Adrenal gland (tissue), 12 donors: Measurements from ENCODE around the gene MEGF11. TPM values are rescaled to one million over a fixed set of nuclear protein-coding genes. Genes with fewer than 3 reads are reported as not detected.

ENCODE experiments used
- DNase-seq, 7 donors: peaks; one replicate each; pipeline ENCODE4 v3.0.0-alpha.2; 2019 to 2020
- H3K27ac ChIP-seq, 5 donors: fragments of 200-600 bp; sonication (generic) in 4 of 5; 1 replicate in 3 of 5; 2 replicates in 2 of 5; pipeline versions ENCODE4 v1.5.1 to v1.8.0; 2016 to 2020; ENCODE audit warnings: mild to moderate bottlenecking in 1 of 5
- H3K27me3 ChIP-seq: fragments of 200-600 bp; 2 replicates; pipeline ENCODE4 v1.8.0; 2021
- H3K36me3 ChIP-seq, 2 donors: fragments of 200-600 bp; replicated peaks in 1 of 2; 1 replicate in 1 of 2; 2 replicates in 1 of 2; pipeline versions ENCODE4 v1.5.1 to v1.8.0; 2018 to 2022
- H3K4me1 ChIP-seq, 2 donors: fragments of 200-600 bp; replicated peaks in 1 of 2; 1 replicate in 1 of 2; 2 replicates in 1 of 2; pipeline versions ENCODE4 v1.5.1 to v1.8.0; 2018 to 2021
- H3K4me3 ChIP-seq, 4 donors: fragments of 200-600 bp; sonication (generic) in 3 of 4; one replicate each; pipeline ENCODE4 v1.5.1; 2016 to 2018
- H3K9me3 ChIP-seq, 3 donors: fragments of 200-600 bp; sonication (generic) in 1 of 3; replicated peaks in 1 of 3; 1 replicate in 2 of 3; 2 replicates in 1 of 3; pipeline versions ENCODE4 v1.5.1 to v1.8.0; 2016 to 2021
- CTCF ChIP-seq, 6 experiments: fragments of 450-650 bp in 4 of 6; fragments of 200-600 bp in 2 of 6; sonication (generic) in 1 of 6; IDR thresholded peaks; 1 replicate in 5 of 6; 2 replicates in 1 of 6; pipeline versions ENCODE4 v1.5.1 to v1.8.0; 2016 to 2021; ENCODE audit warnings: antibody characterized with exemption in 6 of 6, mild to moderate bottlenecking in 2 of 6, moderate library complexity in 1 of 6
- POLR2A ChIP-seq, 2 donors: fragments of 450-650 bp; IDR thresholded peaks; one replicate each; pipeline ENCODE4 v1.6.1; 2017; ENCODE audit warnings: antibody characterized with exemption in 2 of 2, mild to moderate bottlenecking in 2 of 2, moderate library complexity in 1 of 2
- WGBS, 4 donors: extraction: QIAGEN DNeasy Blood & Tissue Kit in 2 of 4; methylation state at CpG; one replicate each; pipeline versions ENCODE4 v1.1.5 to v1.1.7; 2013 to 2017; 5-methylcytosine and 5-hydroxymethylcytosine counted together
- intact Hi-C, 2 donors: fragments of 100-400 bp; cut with DNase I; formaldehyde crosslinking; loops; one replicate each; pipeline versions ENCODE4 v1.14.1 to v1.15.0; 2022 to 2023
- polyA plus RNA-seq, 3 donors: library from polyadenylated mRNA; stranded (reverse); fragments of 200-250 nt in 2 of 3; fragments of 350-450 nt in 1 of 3; fragmentation: Illumina TruSeq in 1 of 3; extraction: RNeasy Lipid Tissue Mini Kit (QIAGEN cat#74804) in 1 of 3; gene quantifications; one replicate each; pipeline ENCODE4 v1.2.3, GENCODE V29; 2013 to 2014
- total RNA-seq, 9 donors: library from RNA; depleted of rRNA in 4 of 9; stranded (reverse); fragments of >200 nt in 4 of 9; fragments of 120-200 nt in 1 of 9; fragmentation: NEBNext Ultra II Directional in 1 of 9; extraction: Animal tissue kit (Norgen Biotek cat#: 25700) in 1 of 9; gene quantifications; one replicate each; pipeline versions ENCODE4 v1.1.0 to v1.2.4, GENCODE V29; 2013 to 2023
- donor health status: healthy with polysubstance abuse.
- donor health status: Bipolar disorder and iron deficiency.
- donor health status: DM: yes; HTN: yes; CAD: no.
- donor health status: DM: no; HTN: no; CAD: no.
- donor health status: DM: no; HTN: no; CAD: no.
- donor health status: DM: yes; HTN: yes; CAD: no.

MEGF11 gene
- total and polyA plus RNA-seq, 12 donors: 0.04 to 0.98 (median 0.14) TPM; not detected in 5

- Histone ChIP-seq H3K36me3 (no peaks in the 10 kb centered on the region), H3K27me3 (no peaks in the 10 kb centered on the region), H3K9me3 (no peaks in the 10 kb centered on the region), H3K4me3 (no peak overlapping the region), H3K27ac (no peak overlapping the region), H3K4me1 (no peaks in the 10 kb centered on the region)
- DNase-seq: no peak
- WGBS, 4 donors: 75 to 84% (median 83%) methylated on average over 10 of the region's 10 CpGs
- no peak for TF ChIP-seq CTCF (IDR thresholded peaks at IDR 0.05)
- TF ChIP-seq POLR2A (IDR thresholded peaks at IDR 0.05): no peak
- intact Hi-C loops: loop anchor here in 1 of 2 donors (10.0 kb wide), 1 partner anchor 221 kb away; no protein-coding TSS in a partner anchor
Observed at GRCh38 chr15:66195621-66196230, 57.8 kb downstream of the MEGF11 start.

DNA sequence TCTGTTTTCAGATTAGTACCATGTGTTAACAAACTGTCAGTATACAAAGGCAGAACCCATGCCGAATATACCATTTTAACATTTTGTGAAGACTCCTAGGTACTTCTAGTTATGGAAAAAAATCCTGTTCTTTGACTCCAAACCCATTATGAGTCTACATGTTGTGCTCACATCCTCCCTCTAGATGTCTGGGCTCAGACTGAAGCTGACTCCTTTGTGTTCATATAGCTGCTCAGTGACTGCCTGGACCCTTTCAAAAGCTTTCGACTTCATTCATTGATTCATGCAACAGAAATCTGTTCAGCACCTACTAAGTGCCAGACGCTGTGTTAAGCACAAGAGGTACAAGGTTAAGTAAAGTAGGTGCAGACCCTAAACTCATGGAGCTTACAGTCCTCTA is 60.5 kb downstream of the MEGF11 start:
- no peak overlapping the region for H3K27ac ChIP-seq
- WGBS, 4 donors: 81 to 90% (median 85%) methylated on average over 3 of the region's 3 CpGs
- no peaks in the 10 kb centered on the region for H3K36me3 ChIP-seq
- H3K4me3 ChIP-seq: no peak overlapping the region
- intact Hi-C loops: loop anchor here (5.0 to 10.0 kb wide), 2 partner anchors 211 to 218 kb away; no protein-coding TSS in a partner anchor
- H3K9me3 ChIP-seq: no peaks in the 10 kb centered on the region
- no peak for DNase-seq
- H3K27me3 ChIP-seq: no peaks in the 10 kb centered on the region
- TF ChIP-seq CTCF (IDR thresholded peaks at IDR 0.05) (no peak), POLR2A (IDR thresholded peaks at IDR 0.05) (no peak)
- no peaks in the 10 kb centered on the region for H3K4me1 ChIP-seq

DNA sequence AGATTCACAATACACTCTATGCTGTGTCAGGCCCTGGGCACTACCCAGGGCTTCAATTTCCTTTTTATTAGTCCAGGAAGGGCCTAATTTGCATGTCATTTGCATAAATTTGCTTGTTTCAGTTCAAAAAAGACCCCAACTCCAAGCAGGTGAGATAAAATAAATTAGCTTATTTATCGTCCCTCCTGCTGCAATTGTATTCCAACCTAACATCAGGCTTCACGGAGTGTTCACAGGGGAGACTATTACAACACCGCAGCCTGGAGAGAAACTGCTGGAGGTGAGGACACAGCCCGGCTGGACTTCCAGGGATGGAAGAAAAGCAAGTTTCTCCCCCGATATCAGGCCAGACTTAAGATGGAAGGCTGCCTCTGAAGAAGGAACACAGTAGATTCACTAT is 62.8 kb downstream of the MEGF11 start:
- WGBS, 4 donors: 73 to 80% (median 74%) methylated on average over 5 of the region's 5 CpGs
- TF ChIP-seq POLR2A (IDR thresholded peaks at IDR 0.05) (no peak), CTCF (IDR thresholded peaks at IDR 0.05) (no peak)

GRCh38 chr15:66189291-66189690 is 64.3 kb downstream of the MEGF11 start:
- 85 to 91% (median 88%) methylated on average over 6 of the region's 6 CpGs for WGBS, 4 donors

More for the DNA sequence above, 62.8 kb downstream of the MEGF11 start:
- H3K27ac ChIP-seq: no peak overlapping the region
- no peaks in the 10 kb centered on the region for H3K36me3 ChIP-seq
- DNase-seq: no peak
- no peaks in the 10 kb centered on the region for H3K27me3 ChIP-seq
- H3K4me1 ChIP-seq: no peaks in the 10 kb centered on the region
- no peaks in the 10 kb centered on the region for H3K9me3 ChIP-seq
- intact Hi-C loops: loop anchor here (5.0 to 10.0 kb wide), 2 partner anchors 208 to 216 kb away; no protein-coding TSS in a partner anchor
- no peak overlapping the region for H3K4me3 ChIP-seq

More at GRCh38 chr15:66189291-66189690, 64.3 kb downstream of the MEGF11 start:
- Histone ChIP-seq H3K4me3 (no peak overlapping the region), H3K27me3 (no peaks in the 10 kb centered on the region), H3K27ac (no peak overlapping the region), H3K9me3 (no peaks in the 10 kb centered on the region), H3K36me3 (no peaks in the 10 kb centered on the region), H3K4me1 (no peaks in the 10 kb centered on the region)
- intact Hi-C loops: no loop called here
- no peak for DNase-seq
- no peak for TF ChIP-seq POLR2A (IDR thresholded peaks at IDR 0.05)
- no peak for TF ChIP-seq CTCF (IDR thresholded peaks at IDR 0.05)
